Fibroblast of pulmonary artery (primary cell): ENCODE data around the gene TKT.

ENCODE experiments used
- DNase-seq: peaks from one replicate; pipeline ENCODE4 v3.0.0-alpha.2; 2010; ENCODE audit warnings: low read depth
- H3K4me3 ChIP-seq: replicated peaks from 2 replicates; pipeline ENCODE4 v1.5.1; 2011; ENCODE audit warnings: low read depth, mild to moderate bottlenecking, control low read depth, low read length, moderate library complexity
- CTCF ChIP-seq: IDR thresholded peaks from 2 replicates; pipeline ENCODE4 v1.5.1; 2011; ENCODE audit warnings: mild to moderate bottlenecking, control low read depth, low read length, inconsistent platforms; ENCODE audit errors: missing control alignments

The TKT gene

GRCh38 chr3:53190659-53191058 lies 65.2 kb downstream of the TKT start:
- TF ChIP-seq CTCF: no peak
- no peak overlapping the region for H3K4me3 ChIP-seq
- no peak for DNase-seq

- H3K4me3 ChIP-seq: no peak overlapping the region
- DNase-seq: no peak
- TF ChIP-seq CTCF: no peak
Observed at GRCh38 chr3:53189276-53189675, 66.5 kb downstream of the TKT start.

GRCh38 chr3:53188720-53189119 lies 67.1 kb downstream of the TKT start:
- no peak for DNase-seq
- H3K4me3 ChIP-seq: no peak overlapping the region
- no peak for TF ChIP-seq CTCF

- no peak for TF ChIP-seq CTCF
- no peak overlapping the region for H3K4me3 ChIP-seq
- DNase-seq: no peak
Observed at GRCh38 chr3:53188136-53188685, 67.6 kb downstream of the TKT start.

- no peak overlapping the region for H3K4me3 ChIP-seq
- no peak for DNase-seq
Observed at GRCh38 chr3:53187430-53187829, 68.4 kb downstream of the TKT start.

GRCh38 chr3:53186726-53187125 lies 69.1 kb downstream of the TKT start:
- no peak for TF ChIP-seq CTCF
- no peak overlapping the region for H3K4me3 ChIP-seq
- no peak for DNase-seq

More at GRCh38 chr3:53187430-53187829, 68.4 kb downstream of the TKT start:
- TF ChIP-seq CTCF: no peak

- no peak for DNase-seq
- no peak overlapping the region for H3K4me3 ChIP-seq
- no peak for TF ChIP-seq CTCF
Observed at GRCh38 chr3:53185761-53186465, 69.9 kb downstream of the TKT start.
